HG02973 (cell line): Measurements from ENCODE around the gene CTSW.

Experiments used
- ATAC-seq: cut with Tn5 transposase; IDR thresholded peaks from one replicate; pipeline ENCODE4 v1.9.1; 2021; ENCODE audit warnings: moderate library complexity; ENCODE audit not compliant: unreplicated experiment

The CTSW gene

DNA sequence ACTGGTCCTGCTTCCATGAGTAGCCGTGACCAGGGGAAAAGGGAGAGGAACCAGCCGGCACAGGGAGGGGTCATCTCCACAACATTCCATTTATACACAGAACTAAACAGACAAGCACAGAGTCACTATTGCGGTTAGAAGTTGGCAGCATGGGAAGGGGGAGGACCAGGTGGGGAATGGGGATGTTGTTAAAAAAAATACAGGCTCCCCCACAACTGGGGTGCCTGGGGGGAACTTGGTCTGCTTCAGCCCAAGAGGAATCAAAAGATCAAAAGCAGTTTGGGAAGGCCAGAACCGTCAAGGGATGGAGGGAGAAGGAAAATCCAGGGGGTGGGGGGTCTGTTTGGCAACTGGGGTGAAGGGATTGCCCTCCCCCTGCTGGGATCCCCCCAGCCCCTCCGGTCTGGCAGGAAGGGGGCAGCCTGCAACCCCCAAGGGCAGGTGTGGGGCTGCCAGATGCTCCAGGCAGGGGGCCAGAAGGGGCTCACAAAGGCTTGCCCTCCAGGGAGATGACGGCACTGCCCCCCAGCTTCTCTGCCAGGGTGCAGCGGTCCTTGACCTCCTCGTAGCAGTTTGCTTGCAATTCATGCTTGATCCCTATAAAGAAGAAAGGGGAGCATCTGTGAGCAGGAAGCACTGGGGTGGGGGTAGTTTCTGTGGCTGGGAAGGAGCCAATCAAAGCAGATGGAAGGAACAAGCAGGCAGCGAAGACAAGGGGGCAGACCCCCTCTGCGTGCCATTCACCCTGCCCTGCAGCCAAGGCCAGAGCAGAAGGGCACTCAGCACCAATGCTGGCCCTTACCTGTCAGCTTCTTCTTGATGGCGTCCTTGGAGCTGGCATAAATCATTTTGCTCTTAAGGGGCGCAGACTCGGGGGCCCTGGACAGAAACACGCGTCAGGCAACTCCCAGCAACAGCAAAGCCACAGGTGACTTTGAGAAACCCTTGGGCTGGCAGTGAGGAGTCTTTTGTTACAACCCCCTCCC is 24.5 kb upstream of the CTSW start:
- ATAC-seq: no peak

DNA sequence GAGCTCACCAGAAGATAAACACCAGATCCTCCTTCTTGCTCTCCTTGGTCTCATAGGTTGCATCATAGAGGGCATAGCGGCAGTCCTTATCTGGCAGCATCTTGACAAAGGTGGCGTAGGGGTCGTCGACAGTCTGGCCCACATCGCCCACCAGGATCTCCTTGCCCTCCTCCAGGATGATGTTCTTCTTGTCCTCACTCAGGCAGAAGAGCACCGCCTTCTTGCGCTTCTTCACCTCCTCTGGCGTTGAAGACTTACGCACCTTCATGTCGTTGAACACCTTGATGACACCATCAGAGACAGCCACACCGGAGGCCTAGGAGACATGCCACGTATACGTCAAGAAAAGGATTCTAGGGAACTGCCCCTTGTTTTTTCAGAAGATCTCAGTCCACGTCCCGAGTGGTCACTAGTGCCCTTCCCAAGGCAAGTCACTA is 23.7 kb upstream of the CTSW start:
- no peak for ATAC-seq

DNA sequence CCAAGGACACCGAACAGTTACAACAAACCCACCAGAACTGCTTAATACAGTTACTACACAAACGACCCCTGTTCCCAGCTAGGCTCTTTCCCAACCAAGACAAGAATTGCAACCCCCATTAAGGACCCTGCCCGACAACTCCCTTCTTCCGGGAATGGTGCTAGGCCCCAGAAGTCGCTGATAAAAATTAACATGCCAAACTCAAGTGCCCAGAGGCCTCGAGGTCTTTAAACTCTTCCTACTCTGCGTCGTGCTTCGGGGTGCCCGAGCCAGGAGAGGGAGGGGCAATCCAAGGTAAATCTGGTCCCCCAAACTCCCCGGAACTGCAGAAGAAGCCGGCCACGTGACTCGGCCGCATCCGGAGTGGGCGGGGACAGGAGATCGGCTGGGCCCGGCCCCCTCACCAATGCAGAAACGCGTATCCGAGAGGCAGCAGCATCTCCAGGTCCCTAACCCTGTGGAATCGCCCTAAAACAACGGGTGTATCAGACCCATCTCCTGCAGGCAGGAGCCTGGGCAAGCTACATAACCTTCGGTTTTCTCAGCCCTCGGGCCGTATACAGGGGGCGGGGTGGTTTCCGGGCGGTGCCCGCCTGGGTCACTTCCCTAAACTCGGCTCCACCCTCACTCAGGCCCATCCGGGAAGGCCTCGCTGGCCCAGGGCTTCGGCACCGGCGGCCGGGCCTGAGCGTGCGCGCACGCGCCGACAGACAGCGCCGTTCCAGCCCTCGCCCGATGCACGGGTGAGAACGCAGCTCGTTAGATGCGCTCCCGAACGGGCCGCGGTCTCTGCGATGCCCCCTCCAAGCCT is 22.7 kb upstream of the CTSW start:
- ATAC-seq: peak; percentile 22

DNA sequence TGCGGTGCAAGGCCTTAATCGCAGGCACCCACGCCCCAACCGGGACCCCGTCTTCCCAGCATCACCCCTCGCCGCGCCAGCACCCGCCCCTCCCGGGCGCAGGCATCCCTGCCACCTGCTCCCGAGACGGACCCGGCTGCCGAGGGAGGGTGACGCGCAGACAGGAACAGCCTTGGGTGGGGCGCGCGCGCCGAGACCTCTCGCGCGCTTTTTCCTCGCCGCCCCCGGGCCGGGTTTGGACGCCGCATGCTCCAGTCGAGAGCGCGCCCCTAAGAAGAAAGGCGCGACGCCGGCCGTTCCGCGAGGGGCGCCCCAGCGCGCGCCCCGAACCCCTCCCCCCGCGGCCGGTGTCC is 22.2 kb upstream of the CTSW start:
- peak; percentile 3 for ATAC-seq

DNA sequence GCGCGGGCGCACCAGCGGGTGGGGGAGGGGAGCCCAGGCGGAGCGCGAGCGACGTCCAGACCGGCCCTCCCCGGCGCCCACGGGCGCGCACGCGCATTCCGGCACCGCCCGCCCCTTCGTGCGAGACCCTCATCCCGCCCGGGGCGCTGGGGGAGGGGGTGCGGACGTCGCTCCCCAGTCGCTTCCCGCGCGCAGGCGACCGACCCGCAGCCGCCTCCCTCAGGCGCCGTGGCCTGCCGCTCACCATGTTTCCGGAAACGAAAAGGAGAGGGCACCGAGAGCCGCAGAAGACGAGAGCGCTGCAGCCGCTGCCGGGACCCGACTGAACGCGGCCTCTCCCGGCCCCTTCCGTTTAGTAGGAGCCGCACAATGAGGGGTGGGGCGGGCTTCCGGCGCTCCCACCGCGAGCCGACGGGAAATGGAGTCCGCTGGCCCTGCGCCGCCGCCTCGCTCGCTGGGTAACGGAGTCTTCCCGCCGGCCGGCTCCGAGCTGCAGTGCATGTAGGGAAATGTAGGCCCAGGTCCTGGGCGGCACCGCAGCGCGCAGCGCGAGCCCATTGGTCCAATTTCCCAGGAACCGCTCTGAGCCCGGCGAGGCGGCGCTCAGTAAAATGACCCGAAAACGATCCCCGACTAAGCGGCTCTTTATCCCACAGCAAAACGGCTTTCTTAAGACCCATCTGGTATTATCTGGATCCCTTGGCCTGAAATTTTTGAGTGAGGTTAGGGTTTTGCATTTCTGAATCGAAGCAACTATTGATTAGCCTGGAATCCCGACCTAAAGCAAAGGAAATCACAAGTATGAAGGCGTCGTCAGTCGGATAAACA is 21.6 kb upstream of the CTSW start, which contains the start of gene CFL1:
TSS of gene CFL1 (minus strand) at position 328 of the 828 bp plus-strand sequence. CDS start at position 247, 81 bp downstream.
- peak; percentile 45 for ATAC-seq

DNA sequence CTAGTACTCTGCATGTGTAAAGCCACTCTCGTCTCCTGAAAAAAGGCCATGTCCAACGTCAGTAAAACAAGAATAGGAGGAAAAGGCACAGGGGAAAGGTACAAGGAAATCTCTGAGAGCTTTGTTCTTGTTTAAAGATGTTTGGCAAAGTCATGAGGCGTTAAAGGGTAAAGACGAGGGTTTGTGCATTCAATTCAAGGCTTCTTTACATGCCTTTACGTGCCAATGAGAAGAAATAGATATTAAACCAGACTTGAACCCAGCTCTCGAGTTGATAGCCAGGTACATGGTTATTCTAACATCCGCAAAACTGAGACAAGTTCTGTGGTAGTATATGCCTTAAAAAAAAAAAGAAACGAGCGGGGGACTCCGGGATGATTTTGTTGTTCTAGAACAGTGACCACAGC is 21.0 kb upstream of the CTSW start:
- no peak for ATAC-seq

DNA sequence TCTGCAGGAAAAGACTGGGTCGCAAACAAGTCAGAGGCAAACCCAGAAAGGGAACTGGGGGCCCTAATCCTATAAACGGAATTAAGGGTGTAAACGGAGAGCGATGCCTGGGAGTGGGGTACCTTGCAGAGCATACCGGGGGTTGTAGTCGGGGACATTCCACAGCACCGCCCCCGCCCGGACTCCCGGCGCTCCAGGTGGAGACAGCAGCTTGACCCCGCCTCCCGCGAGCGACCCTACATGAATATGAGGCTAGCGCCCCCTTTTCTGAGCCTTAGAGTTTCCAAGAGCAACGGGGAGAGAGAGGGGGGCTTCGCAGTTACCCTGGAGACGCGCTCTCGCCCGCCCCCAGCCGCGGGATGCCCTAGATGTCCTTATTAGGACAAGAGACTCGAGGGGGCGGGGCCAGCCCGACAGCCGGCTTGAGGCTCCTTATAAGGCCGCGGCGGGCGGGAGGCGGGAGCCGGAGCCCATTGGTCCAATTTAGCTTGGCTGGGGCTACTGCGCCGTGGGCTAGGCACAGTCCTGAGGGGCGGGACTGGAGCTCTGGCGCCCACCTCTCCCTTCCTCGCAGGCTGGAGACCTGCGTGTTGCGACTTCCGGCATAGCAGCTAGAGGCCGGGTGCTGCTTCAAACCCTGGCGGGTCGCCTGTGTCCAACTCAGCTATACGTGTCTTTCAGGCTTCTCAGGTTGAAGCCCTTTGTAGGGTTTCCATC is 20.4 kb upstream of the CTSW start:
- peak; percentile 44 for ATAC-seq

DNA sequence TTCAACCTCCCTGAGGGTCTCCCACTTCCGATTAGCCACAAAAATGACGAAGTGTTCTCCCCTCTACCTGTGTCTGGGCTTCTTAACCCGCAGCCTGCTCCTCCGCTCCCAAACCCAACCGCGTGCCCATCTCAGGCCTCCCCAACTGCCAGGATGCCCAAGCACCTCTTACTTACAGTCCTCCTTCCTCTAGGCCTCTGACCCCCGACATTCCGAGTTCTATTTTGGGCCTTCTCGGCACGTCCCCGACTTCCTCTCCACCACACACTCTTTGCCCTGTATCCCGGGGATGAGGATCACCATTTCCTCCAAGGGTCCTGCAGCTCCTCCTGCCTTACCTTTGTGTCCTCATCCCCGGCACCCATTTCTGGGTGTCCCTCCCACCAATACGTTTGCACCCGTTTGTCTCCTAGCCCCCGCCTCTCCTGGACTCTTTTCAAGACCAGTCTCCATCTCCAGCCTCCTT is 19.8 kb upstream of the CTSW start:
- no peak for ATAC-seq

DNA sequence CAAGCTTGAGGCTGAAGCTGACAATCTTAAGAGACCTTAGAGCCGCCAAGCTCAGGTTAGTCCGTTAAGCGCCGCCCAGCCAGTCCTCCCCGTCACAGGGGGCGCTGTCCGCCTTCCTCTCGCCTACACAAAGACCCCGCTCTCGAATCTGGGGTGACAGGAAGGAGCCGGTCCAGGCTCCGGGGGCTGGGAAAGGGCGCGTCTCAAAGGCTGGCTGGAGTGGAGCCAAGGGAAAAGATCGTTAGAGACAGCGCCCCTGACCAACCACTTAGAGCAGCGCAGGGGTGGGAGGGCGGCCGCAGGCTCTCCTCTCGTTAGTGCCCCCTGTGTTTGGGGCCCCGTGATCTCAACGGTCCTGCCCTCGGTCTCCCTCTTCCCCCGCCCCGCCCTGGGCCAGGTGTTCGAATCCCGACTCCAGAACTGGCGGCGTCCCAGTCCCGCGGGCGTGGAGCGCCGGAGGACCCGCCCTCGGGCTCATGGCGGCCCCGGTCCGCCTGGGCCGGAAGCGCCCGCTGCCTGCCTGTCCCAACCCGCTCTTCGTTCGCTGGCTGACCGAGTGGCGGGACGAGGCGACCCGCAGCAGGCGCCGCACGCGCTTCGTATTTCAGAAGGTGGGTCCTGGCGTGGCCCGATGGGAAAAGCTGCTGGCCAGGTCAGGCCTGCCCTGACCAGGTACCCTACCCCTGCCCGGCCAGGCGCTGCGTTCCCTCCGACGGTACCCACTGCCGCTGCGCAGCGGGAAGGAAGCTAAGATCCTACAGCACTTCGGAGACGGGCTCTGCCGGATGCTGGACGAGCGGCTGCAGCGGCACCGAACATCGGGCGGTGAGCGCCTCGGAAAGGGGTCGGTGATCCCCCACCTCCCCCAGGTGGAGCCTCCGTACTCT is 19.1 kb upstream of the CTSW start, which contains the start of gene MUS81:
TSS of gene MUS81 (plus strand) at position 156 of the 887 bp plus-strand sequence. CDS start at position 477, 321 bp downstream.
- ATAC-seq: no peak

DNA sequence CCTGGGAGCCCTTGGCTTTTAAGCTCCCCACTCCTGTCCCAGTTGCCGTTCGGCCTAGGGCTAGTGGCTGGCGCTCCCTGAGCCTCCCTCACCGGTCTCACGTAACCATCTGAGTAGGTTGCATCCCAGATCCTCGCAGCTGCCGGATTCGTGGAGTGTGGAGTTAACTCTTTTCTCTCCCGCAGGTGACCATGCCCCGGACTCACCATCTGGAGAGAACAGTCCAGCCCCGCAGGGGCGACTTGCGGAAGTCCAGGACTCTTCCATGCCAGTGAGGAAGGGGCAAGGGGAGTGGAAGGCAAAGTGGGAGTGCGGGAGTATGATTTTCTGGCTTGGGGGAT is 18.5 kb upstream of the CTSW start:
- no peak for ATAC-seq

DNA sequence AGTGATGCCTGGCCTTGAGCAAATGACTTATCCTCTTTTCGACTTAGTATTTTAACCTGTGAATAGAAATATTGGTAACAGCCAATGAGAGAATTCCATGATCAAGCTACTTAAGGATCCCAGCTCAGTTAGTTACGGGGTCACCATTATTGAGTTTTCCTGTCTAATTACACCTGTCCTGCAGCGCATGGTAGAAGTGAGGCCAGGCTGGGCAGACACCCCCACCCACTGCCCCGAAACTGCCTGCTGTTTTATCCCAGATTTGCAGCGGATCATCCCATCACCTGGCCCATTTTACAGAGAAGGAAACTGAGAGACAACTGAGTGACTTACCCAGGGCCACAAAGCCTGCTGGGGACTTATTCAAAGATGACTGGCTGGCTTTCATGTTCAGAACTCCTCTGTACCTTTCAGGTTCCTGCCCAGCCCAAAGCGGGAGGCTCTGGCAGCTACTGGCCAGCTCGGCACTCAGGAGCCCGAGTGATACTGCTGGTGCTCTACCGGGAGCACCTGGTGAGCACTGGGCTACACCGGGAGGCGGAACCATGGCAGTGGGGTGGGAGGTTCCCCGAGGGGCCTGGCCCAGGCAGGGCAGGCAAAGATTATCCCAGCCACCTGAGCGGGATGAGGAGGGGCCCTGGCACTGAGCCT is 18.0 kb upstream of the CTSW start:
- ATAC-seq: no peak

DNA sequence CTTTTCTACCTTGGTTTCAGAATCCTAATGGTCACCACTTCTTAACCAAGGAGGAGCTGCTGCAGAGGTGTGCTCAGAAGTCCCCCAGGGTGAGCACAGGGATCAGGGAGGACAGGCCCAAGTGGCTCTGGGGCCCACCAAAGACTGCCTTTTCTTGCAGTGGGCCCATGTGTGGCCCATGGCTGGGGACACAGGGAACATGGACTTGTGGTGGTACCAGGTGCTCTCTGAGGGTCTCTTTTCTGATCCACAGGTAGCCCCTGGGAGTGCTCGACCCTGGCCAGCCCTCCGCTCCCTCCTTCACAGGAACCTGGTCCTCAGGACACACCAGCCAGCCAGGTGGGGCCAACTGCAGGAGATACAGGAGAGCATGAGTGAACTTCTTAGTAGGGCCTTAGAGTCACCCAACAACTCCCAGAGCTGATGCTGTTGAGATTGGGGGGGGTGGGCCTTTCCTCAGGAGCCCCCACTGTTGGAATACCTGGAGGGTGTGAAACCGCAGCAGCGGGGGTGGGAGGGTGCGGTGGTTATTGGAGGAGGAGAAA is 17.4 kb upstream of the CTSW start:
- ATAC-seq: no peak

DNA sequence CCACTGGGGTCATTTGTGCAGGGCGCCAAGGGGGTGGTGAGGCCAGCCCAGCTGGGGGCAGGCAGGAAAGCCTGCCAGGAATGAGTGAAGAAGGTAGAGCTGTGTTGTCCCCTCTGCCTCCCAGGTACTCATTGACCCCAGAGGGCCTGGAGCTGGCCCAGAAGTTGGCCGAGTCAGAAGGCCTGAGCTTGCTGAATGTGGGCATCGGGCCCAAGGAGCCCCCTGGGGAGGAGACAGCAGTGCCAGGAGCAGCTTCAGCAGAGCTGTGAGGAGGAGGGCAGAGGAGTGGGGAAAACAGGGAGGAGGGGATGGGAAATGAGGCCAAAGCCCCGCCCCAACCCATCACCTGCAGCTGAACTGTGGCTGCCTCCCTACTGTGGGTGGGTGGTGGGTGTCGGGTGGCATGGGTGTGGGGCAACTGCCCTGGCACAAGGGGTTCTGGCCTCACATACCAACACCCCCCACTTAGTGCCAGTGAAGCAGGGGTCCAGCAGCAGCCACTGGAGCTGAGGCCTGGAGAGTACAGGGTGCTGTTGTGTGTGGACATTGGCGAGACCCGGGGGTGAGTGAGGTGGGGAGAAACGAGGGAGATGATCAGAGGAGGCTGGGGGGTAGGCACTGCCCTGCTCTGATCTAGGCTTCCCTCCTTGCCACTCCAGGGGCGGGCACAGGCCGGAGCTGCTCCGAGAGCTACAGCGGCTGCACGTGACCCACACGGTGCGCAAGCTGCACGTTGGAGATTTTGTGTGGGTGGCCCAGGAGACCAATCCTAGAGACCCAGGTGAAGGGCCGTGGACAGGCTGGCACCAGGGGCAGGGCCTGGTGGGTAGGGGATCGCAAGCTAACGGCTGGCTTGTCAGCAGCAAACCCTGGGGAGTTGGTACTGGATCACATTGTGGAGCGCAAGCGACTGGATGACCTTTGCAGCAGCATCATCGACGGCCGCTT is 16.4 kb upstream of the CTSW start:
- ATAC-seq: no peak

DNA sequence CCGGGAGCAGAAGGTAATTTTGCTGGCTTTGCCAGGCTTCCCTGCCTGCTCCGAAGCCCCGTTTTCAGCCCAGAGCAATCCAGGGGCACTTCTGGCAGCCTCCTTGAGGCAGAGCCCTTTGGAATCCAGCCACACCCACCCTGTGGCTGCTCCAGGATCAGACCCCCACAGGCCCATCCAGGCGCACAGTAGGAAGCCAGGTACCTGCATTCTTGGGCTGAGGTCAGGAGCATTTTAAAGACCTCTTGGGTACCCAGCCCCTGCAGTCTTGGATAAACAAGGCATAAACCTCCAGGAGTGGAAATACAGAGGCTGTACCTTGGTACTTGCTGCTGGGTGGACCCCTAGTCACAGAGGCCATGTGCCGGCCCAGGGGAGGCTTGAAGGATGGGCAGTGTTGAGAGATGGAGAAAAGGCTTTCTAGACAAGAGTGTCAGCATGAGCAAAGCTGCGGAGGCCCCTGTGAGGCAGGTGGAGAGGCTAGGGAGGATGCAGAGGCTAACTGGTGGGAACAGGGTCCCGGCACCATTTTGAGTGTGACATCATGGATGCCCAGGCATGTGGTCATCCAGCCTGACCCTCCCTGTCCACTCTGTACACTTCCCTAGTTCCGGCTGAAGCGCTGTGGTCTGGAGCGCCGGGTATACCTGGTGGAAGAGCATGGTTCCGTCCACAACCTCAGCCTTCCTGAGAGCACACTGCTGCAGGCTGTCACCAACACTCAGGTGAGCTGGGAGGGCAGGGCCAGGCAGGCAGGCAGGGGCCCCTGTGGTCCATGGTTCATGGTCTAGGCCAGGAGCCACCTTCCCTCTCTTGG is 15.5 kb upstream of the CTSW start:
- ATAC-seq: no peak

DNA sequence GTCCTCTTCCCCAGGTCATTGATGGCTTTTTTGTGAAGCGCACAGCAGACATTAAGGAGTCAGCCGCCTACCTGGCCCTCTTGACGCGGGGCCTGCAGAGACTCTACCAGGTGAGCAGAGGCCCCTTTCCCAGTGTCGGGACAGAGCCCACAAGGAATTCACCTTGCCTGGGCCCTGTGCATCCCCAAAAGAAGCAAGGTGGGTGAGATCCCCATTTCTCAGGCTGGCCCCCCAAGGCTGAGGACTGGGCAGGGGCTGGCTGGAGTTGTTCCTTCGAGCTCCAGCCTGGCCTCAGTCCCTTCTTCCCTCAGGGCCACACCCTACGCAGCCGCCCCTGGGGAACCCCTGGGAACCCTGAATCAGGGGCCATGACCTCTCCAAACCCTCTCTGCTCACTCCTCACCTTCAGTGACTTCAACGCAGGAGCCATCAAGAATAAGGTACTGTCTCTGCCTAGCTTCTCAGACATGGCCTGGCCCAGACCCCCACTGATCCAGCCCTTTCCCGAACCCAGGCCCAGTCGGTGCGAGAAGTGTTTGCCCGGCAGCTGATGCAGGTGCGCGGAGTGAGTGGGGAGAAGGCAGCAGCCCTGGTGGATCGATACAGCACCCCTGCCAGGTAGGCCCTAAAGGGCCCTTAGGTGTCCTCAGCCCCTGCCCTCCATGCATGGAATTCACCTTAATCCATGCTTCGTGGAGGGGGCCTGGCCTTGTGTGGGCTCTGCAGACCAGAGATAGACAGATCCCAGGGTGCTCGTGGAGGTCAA is 14.7 kb upstream of the CTSW start:
- no peak for ATAC-seq
